Gastroesophageal sphincter (tissue), 3 donors: ENCODE results near the gene STK11IP.

Experiments
- EP300 ChIP-seq: sonication (generic); formaldehyde crosslinking; IDR thresholded peaks from one replicate; pipeline ENCODE4 v1.6.1; 2017; ENCODE audit warnings: antibody characterized with exemption, mild to moderate bottlenecking
- POLR2A ChIP-seq, 2 donors: fragments of 450-650 bp; IDR thresholded peaks; one replicate each; pipeline ENCODE4 v1.6.1; 2017; ENCODE audit warnings: antibody characterized with exemption in 2 of 2, mild to moderate bottlenecking in 2 of 2, moderate library complexity in 1 of 2
- TF ChIP-seq, protein P1 (sequence below), 4 experiments: fragments of 200-600 bp in 2 of 4; fragments of 450-650 bp in 2 of 4; sonication (generic) in 1 of 4; IDR thresholded peaks; one replicate each; pipeline ENCODE4 v1.5.1; 2017 to 2019; ENCODE audit warnings: antibody characterized with exemption in 4 of 4, mild to moderate bottlenecking in 2 of 4, moderate library complexity in 2 of 4

DNA sequence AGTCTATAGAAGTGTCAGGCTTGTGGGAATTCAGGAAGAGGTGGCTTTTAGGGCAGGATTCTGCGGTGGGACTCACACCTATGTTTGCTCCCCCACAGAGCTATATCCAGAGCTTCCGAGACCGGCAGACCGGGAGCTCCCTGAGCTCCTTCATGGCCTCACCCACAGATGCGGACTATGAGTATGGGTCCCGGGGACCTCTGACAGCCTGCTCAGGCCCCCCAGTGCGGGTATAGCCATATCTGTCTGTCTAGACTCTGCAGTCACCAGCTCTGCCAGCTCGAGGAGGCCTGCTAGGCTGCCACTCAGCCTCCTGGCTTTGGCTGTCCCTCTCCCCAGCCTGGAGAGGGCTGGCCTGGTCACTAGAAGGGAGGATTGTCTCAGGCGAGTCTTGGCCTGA is 48.0 kb upstream of the STK11IP start:
- TF ChIP-seq, protein P1, sequence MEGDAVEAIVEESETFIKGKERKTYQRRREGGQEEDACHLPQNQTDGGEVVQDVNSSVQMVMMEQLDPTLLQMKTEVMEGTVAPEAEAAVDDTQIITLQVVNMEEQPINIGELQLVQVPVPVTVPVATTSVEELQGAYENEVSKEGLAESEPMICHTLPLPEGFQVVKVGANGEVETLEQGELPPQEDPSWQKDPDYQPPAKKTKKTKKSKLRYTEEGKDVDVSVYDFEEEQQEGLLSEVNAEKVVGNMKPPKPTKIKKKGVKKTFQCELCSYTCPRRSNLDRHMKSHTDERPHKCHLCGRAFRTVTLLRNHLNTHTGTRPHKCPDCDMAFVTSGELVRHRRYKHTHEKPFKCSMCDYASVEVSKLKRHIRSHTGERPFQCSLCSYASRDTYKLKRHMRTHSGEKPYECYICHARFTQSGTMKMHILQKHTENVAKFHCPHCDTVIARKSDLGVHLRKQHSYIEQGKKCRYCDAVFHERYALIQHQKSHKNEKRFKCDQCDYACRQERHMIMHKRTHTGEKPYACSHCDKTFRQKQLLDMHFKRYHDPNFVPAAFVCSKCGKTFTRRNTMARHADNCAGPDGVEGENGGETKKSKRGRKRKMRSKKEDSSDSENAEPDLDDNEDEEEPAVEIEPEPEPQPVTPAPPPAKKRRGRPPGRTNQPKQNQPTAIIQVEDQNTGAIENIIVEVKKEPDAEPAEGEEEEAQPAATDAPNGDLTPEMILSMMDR (IDR thresholded peaks at IDR 0.05): no peak
- TF ChIP-seq EP300 (no peak), POLR2A (IDR thresholded peaks at IDR 0.05) (no peak)
